ENCODE data around the gene RBM22.

Gene RBM22

DNA sequence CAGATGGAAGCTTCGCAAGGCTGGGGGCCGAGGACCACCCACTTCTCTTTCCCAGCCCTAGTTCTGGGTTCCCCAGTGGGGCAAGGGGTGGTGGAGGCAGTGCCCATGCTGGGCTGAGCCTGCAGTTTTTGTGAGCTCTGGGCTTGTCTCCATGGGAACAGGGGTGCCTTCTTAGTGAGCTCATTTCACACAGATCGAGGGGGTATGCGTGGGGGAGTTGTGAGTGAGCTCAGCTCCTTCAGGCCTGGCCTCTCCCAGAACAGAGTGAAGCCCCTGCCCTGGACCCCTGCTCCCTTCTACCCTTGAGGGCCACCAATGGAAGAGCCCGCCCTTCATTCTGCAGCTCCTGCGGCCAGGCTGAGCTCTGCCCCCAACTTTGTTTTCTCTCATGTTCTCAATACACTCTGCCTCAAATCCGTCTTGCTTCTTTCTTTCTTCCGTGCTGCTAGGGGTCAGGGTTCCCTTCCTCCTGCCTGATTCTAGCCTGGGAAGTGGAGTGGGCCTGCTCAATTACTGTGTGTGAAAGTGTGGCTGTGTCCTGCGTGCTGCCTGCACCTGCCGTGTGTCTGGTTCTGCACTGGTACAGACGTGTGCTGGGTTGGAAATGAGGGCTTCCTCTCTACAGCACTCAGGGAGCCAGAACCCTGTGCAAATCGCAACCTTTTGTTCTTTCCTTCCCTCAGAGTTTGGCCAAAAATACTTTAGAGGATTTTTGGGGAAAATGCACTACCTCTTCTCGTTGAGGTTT is 48.8 kb downstream of the RBM22 start:
- DNase-seq, result no peak

DNA sequence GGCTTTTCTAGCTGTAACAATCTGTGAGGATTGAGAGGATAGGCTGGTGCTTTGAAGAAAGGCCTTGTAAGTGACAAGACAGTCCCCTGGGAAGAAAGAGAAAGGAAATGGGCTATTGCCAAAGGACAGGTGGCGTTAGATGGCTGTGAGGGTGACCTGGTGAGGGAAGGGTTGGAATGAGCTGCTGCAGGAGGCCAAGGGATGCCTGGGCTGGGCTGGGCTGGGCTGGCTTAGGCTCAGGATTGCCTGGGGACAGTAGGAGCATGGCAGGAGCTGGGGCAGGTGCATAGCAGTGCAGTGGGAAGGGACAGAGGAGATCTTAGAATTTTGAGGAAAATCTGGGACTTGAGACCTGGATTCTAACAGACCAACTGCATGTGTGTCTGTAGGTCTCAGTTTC is 49.5 kb downstream of the RBM22 start:
- no peak for DNase-seq

DNA sequence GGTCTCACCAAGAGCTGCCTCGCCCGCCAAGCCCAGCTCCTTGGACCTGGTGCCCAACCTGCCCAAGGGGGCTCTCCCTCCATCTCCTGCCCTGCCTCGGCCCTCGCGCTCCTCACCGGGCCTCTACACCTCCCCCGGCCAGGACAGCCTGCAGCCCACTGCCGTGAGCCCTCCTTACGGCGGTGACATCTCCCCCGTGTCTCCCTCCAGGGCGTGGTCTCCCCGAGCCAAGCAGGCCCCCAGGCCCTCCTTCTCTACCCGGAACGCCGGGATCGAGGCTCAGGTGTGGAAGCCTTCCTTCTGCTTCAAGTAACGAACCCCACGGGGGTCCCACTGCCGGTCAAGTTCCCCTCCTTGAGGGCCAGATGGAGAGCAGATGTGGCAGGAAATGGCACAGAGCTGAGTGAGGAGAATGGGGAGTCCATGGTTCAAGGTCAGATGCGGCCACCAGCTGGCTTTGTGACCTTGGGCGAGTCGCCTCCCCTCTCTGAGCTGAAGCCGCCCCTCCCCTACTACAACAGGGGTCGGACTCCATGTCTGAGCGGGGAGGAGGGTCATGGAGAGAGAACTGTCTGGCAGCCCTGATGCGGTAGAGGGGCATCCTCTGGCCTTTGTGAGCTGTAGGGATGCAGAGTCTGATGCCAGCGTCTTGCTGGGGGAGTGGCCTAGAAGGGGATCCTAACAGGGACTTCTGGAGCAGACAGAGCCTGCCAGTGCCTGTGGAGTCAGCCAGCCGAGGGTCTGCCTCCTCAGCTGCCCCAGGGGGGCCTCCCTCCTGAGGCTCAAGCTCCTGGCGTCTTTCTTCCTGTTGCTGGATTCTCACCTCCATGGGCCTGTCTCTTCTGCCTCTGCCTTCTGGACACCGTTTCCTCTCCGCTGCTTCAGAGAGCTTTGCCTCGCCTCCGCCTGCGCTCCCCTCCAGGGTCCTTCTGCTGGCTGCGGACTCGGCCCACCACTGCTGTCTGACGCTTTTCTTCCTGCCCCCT is 50.5 kb downstream of the RBM22 start:
- DNase-seq, result no peak

DNA sequence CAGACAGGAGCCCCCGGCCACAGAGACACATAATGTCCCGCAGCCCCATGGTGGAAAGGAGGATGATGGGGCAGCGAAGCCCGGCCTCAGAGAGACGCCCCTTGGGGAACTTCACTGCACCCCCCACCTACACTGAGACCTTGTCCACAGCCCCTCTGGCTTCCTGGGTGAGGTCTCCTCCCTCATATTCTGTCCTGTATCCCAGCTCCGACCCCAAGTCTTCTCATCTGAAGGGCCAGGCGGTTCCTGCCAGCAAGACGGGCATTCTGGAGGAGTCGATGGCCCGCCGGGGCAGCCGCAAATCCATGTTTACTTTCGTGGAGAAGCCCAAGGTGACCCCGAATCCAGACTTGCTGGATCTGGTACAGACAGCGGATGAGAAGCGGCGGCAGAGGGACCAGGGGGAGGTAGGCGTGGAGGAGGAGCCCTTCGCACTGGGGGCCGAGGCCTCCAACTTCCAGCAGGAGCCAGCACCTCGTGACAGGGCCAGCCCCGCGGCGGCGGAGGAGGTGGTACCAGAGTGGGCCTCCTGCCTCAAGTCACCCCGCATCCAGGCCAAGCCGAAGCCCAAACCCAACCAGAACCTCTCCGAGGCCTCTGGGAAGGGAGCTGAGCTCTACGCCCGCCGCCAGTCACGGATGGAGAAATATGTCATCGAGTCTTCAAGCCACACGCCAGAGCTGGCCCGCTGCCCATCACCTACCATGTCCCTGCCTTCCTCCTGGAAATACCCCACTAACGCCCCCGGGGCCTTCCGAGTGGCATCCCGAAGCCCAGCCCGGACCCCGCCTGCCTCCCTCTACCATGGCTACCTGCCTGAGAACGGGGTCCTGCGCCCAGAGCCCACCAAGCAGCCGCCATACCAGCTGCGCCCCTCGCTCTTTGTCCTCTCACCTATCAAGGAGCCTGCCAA is 51.5 kb downstream of the RBM22 start:
- no peak for DNase-seq

DNA sequence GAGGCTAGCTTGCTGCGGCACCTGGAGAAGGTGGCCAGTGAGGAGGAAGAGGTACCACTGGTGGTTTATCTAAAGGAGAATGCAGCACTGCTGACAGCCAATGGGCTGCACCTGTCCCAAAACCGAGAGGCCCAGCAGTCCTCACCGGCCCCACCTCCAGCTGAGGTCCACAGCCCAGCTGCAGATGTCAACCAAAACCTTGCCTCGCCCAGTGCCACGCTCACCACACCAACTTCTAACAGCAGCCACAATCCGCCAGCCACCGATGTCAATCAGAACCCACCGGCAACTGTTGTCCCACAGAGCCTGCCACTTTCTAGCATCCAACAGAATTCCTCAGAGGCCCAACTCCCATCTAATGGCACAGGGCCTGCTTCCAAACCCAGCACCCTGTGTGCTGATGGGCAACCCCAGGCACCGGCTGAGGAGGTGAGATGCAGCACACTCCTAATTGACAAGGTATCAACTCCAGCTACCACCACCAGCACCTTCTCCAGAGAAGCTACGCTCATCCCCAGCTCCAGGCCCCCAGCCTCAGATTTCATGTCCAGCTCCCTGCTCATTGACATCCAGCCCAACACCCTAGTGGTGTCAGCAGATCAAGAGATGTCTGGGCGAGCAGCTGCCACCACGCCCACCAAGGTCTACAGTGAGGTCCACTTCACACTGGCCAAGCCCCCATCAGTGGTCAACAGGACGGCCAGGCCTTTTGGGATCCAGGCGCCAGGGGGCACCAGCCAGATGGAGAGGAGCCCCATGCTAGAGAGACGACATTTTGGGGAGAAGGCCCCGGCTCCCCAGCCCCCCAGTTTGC is 52.4 kb downstream of the RBM22 start:
- DNase-seq, result no peak

DNA sequence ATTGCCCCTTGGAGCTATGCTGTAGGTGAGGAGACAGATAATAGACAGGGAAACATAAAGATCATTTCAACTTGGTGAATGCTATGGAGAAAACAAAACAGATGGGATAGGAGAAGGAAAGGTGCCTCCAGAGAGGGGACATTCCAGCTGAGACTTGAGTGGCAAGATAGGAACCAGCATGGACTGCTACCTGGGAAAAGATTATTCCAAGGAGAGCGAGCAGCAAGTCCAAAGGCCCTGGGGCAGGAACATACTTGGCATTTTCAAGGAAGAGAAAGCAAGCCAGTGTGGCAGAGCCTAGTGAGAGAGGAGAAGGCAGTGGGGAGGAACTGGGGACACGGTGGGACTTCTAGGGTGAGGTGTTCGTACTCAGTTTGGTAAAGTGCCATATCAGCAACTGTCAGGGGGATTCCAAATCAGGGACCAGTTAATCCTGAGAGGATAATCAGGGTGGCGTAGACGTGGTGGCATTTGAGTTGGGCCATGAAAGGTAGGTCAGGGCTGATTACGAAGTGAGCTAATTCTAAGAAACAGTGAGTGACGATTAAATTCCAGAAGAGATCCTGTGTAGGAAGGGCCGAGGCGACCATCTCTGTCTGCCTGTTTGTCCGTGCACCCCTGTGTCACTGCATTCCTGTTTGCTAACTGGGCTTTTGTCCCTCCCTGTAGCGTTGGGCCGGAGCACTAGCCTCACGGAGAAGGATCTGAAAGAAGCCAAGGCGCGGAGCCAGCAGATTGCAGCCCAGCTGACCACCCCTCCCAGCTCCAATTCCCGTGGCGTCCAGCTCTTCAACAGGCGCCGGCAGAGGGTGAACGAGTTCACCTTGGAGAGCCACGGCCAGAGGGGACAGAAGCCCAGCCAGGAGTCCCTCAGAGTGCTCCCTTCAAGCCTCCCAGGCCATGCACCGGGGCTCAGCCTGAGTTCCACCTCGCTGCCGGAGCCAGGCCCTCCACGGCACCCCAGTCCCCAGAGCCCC is 53.3 kb downstream of the RBM22 start:
- no peak for DNase-seq

DNA sequence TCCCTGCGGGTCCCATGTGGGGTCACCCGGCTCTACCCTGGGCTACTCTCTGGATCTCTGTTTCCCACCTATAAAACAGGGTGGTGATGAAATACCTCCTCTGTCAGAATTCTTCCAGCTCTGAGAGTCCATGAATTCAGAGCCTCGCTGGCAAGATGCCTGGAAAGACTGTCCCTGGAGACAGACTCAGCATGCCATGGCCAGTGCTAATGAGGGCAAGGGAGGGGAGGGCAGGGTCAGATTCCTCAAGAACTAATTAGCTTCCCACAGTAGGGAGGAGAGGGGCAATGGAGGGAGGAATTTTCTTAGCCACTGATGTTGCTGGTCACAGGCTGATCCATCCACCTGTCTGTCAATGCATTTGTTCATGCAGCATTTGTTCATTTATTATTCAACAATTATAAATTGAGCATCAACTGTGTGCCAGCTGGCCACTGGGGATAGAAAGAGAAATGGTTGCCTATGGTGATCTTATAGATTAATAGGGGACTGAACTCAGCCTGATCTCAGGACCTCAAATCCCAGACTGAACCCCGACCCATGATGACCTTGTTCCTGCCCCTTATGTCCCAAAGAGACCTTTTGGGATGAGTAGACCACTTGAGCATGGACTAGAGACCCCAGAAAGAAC is 55.7 kb downstream of the RBM22 start:
- DNase-seq, result no peak

DNA sequence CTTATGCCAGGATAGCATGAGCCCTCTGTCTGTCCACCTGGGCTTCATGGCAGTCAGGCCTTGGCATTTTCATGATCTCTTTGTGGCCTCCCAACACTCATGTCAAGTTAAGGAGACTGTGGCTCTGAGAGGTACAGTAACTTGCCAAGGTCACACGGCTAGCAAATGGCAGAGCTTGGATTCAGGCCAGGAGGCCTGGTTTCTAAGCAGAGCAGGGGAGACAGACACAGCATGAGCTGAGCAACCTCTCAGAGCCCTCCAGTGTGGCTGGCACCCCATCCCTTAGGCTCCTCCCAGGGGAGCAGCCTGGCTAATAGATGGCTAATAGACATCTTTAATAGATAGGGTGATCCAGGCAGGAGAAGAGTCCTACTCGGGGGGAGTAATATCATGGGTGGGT is 56.3 kb downstream of the RBM22 start:
- no peak for DNase-seq

DNA sequence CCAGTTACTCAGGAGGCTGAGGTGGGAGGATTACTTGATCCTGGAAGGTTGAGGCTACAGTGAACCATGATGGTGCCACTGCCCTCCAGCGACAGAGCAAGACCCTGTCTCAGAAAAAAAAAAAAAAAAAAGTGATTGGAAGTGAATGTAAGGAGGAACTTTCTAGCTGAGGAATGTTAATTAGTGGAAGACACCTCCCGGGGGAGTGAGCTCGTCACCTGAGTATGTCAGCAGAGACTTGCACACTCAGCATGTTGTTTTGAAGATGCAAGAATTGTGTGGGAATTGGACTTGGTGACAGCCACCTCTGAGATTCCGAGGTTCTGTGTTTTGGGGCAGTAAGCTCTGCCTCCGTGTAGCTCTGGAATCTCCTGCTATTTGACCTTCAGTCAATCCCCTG is 56.8 kb downstream of the RBM22 start:
- no peak for DNase-seq

DNA sequence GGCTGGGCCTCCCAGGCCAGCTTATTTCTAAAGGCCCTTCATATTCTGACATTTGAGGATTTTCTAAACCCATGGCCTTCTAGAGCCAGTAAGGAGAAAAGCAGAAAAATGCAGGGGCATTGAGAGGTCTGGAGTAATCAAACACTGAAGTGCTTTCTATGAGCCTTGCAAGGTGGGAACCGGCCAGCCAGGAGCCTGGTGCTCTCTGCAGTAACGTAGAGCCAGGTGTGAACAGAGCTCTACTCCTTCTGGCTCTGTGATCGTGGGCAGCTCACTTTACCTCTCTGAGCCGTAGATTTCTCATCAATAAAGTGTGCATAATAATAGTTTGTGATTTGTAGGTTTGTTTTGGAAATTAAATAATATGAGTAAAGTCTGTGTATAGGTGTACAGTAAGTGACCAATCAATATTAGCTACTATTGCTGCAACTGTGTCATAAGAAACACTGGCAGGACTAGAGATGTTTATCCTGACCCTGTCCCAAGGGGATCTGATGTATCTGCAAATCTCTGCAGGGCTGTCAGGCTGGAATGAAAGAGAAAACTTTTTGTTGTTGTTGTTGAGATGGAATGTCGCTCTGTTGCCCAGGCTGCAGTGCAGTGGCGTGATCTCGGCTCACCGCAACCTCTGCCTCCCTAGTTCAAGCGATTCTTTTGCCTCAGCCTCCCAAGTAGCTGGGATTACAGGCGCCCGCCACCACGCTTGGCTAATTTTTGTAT is 57.7 kb downstream of the RBM22 start:
- DNase-seq, result no peak

DNA sequence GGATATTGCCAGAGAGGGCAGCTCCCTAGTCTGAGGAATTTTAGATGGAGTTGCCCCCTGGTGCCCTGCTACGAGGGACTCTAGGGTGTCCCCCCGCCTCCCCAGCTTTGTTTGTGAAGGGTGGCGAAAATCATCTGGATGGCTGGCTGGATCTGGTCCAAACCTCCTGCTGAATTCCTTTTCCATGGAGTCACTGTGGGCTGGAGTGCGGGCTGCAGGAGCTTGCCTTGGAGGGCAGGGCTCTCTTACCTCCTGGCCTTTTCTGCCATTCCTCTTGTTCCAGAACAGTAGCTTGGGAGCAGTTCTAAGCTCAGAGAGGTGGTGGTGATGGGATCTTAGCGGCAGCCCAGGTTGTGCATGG is 58.3 kb downstream of the RBM22 start:
- no peak for DNase-seq

DNA sequence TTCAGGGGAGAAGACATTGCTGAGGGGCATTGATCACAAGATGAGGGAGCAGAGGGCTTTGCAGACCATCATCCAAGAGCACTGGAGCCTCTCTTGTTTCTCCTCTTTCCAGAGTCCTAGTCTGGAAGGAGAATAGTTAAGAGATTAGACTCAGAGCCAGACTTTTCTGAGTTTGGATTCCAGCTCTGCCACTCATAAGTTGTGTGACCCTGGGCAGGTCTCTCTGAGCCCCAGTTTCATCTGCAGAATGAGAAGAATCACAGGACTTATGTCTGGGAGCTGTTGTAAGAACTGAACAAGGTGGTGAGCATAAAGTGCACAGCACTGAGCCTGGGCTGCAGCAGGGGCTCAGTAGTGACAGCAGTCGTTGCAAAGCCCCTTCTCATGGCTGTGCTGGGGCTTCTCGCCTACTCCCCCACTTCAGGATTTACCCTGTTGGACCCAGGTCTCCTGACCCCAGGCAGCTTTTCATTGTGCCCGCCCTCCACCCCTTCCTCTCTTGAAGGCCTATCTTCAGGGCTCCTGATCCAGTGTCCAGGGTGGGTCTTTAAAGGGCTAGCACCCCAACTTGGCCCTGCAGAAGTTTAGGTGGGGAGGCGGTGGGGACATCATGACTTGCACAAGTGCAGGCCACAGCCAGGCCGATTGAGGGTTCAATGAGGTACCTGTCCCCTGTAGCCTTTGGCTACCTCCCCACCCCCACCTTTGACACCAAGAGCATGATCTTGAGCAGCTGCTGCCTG is 58.9 kb downstream of the RBM22 start:
- DNase-seq, result no peak

DNA sequence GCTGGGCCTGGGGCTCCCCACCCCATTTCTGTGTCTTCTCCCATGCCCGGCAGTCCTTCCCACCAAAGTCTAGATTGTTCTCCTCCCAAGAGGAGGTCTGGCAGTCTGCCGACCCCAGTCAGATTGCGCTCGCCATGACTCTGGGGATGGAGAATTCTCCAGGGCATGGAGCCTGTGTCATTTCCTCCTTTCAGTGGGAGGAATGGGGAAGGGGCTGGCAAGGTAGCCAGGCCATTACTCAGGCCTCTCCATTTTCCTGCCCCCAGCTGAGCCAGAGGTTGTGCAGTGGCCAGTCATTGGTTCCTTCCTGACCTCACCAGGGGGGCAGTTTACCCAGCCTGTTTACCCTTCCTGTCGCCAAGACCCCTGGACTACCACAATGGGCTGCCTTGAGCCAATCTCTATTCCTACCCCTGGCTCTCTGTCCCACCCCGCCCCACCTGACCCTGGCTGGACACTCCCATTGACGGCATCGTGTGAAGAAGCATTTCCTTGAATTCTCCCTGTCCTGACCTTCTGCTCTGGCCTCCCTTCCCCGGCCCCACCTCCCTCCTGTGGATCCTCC is 59.8 kb downstream of the RBM22 start:
- no peak for DNase-seq

Data from CD4-positive, alpha-beta T cell treated with Interleukin-15 for 1 hour (primary cell).